ENCODE measurements around the gene FAXDC2.
"Not testable (repeated sequence)": the region's sequence is repeated elsewhere in the genome, so short reads cannot be mapped to it uniquely, and the experiment has no call there.

FAXDC2 gene

DNA sequence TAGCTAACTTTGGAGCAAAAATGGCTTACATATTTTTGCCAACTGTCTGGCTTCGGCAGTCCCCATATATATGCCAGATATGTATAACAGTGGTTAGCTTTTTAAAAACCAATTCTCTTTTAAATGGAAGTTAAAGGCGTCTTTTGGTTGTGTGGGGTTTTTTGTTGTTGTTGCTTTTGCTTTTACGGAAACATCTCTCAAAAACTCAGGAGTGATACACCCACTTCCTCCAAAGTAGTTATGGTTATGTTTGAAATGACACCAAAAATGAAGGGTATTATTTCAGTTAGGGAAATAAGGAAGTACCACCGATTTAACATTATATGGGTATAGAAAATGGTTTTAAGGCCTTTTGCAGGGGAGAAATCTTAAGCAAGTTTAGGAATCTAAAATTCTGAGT, 10.4 kb upstream of the FAXDC2 start:
- DNase-seq = no peak

DNA sequence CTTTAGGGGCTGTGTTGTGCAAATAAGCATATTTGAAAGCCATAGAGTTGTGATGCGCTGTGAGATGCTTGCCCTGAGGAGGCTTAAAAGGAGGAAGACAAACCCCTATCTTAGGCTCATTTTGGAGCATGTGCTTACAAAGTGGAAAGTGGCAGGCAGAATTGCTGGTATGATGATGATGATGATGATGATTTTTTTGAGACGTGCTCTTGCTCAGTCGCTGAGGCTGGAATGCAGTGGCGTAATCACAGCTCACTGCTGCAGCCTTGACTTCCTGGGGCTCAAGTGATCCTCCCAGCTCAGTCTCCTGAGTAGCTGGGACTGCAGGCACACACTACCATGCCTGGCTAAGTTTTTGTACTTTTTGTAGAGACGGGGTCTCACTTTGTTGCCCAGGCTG, 9.7 kb upstream of the FAXDC2 start:
- DNase-seq = no peak

- peak; percentile 22 for DNase-seq
Observed at GRCh38 chr5:154858972-154859871, 8.8 kb upstream of the FAXDC2 start.

- DNase-seq = peak; percentile 100
Observed at GRCh38 chr5:154858297-154858971, 8.0 kb upstream of the FAXDC2 start, which contains the start of gene CNOT8. Gene CNOT8 (plus strand): TSS chr5:154858627. CDS start chr5:154863279, 4,652 bp downstream.

DNA sequence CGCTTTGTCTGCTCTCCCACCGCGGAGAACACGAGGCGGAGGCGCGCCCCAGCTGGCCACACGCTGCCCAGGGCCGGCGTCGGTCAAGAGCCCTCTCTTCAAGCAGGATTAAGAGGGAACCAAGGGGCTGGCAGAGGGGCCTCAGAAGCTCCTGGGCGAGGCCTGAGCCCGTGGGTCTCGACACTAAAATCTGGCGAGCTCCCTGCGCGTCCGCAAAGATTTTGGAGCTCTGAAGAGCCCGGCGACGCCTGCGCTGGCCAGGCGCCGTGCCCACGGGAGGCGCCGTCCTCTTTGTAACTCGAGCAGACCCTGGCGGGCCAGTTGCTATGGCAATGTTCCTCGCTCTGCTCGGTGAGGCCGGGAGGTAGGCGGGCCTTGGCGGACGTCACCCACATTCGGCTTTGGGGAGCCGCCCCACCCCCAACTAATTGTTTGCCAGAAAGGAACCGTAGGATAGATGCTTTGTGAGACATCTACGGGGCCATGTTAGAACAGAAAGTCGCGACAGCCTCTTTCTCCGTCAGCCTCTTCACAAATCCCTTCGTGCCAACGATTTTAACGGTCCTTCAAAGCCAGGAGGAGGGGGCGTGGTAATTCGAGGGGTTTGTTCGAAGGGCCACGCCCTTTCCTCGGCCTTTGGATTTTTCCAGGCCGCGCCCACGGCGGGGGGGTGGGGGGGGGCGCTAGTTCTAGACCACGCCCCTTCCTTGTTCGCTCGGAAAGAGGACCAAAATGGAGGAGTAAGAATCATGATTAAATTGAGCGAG, 7.3 kb upstream of the FAXDC2 start:
- DNase-seq = peak; percentile 100

DNA sequence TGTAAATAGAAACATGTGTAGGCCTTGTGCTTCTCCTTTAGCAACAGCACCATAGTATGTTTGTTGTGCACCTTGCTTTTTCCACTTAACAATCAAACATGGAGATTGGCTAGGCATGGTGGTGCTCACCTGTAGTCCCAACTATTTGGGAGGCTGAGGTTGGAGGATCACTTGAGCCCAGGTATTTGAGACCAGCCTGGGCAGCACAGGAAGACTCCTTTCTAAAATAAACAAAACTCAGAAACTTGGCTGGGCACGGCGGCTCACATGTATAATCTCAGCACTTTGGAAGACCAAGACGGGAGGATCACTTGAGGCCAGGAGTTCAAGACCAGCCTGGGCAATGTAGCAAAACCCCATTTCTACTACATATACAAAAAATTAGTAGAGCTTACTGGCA, 948 bp upstream of the FAXDC2 start:
- DNase-seq = no peak

DNA sequence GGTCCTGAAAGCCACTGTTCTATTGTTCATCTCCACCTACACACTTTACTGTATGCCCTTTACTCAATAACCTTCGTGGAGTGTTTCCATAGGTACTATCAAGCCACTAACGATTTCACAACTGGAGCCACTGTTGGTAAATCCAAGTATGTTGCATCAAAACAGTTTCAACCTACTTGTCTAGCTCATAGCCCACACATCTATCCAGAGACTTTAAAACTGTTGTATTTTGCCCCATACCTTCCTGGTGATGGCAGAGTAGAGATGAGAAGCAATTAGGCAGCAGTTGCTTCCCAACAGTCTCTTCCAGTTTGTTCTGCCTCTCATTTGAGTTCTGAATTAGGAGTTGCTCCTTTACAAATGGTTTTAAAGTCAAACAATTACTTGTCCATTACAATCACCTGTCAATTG, 607 bp downstream of the FAXDC2 start:
- peak; percentile 19 for DNase-seq

- no peak for DNase-seq
Observed at GRCh38 chr5:154849264-154849785, 1.1 kb downstream of the FAXDC2 start.

- DNase-seq = no peak
Observed at GRCh38 chr5:154844809-154845208, 5.6 kb downstream of the FAXDC2 start.

DNA sequence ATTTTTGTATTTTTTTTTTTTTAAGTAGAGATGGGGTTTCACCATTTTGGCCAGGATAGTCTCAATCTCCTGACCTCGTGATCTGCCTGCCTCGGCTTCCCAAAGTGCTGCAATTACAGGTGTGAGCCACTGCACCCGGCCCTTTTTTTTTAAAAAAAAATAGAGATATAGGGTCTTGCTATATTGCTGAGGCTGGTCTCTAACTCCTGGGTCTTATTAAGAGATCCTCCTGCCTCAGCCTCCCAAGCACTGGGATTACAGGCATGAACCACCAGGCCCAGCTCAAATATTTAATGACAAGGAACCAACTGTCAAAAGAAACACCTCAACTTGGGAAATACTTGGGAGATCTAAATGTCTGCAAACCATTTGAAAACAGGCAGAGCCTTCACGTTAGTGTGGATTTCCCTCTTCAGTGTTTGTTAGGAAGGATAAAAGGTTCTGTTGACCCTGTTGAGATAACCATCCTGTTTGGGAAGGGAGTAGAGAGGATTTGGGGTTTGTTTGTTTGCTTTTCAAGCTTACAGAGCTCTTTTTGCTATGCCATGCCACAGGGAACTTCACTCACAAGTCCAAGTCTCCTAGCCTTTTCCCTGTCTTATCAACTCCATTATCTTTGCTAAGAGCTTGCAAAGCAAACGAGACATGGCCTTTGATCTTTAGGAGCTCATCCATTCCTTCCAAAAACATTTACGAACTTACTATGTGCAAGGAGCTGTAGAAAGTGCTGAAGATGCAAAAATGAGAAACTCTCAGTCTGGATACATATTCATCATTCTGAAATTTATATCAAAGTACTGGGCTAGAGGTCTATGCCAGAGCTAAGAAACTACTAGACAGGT, 7.5 kb downstream of the FAXDC2 start:
- DNase-seq = no peak

DNA sequence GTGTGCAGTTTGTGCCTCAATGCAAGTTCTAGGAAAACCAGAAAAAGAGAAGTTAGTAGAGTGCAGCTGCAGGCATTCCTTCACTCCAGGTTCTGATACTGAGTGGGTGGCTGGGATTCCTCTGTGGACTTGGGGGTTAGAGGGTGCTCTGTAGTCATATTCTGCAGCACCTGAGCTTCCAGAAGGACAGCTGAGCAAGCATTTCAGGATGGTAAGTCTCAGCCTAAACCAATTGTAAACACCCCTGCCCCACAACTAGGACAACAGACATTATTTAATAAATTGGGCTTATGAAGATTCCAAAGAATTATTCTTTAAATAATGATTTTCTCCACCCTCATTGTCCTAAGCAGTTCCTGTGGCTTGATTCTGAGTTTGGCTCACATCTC, 9.1 kb downstream of the FAXDC2 start:
- DNase-seq = no peak

- DNase-seq = no peak
Observed at GRCh38 chr5:154840435-154841272, 9.7 kb downstream of the FAXDC2 start.

DNA sequence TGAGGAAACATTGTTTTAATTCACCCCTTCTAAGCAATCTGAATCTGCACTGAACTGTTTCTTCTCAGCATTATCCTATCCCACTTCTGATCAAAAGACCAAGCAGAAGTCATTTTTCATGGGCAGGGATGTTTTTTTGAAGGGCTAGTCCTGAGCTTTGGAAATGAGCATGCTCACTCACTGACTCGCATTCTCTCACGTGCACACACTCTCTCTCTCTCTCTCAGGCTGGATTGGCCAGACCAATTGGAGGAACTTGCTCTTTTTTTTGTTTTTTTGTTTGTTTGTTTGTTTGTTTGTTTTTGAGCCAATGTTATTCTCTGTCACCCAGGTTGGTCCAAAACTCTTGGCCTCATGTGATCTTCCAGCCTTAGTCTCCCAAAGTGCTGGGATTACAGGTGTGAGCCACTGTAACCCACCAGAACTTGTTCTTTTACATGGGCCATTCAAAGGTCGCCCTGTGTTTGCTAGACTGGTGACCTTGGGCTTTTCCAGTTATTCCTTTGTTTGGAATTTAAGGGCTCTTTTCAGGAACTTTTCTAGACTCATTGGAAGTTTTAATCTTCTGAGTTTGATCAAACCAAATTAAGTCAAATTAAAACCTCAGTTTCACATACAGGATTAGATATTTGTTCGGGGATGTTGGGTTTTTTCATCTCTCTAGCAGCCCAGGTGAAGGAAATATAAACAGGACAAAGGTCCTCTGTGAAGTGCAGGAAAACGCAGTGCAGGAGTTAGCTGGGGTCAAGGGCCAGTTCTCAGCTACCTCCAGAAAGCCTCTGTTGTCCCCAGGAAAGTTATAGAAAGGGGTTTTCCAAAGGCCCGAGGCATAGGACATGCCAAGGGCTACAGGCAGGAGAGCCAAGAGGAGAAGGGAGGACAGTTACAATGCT, 13.1 kb downstream of the FAXDC2 start:
- DNase-seq = no peak

DNA sequence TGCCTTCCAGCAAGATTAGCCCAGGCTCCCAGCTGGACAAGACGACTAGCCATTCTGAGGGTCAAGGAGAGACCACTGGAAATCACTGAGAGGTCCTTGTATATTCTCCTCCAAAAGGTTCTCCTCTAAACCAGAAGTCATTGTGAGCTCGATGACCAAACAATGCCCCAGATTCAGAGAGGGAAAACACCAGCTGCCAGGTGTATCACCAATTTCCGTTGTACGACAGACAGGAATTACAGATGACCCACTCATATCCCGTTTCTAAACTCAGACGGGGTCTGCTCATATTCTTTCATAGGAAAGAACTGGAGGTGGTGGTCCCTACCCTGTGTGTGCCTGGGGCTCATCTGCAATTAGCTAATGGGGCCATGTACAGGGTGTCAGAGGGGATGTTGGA, 14.2 kb downstream of the FAXDC2 start:
- no peak for DNase-seq

DNA sequence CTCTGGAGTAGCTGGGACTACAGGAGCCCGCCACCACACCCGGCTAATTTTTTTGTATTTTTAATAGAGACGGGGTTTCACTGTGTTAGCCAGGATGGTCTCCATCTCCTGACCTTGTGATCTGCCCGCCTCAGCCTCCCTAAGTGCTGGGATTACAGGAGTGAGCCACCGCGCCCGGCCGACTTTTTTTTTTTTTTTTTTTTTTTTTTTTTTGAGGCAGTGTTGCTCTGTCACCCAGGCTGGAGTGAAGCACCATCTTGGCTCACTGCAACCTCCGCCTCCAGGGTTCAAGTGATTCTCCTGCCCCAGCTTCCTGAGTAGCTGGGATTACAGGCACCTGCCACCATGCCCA, 14.7 kb downstream of the FAXDC2 start:
- DNase-seq = not testable (repeated sequence)

- DNase-seq = no peak
Observed at GRCh38 chr5:154834053-154834452, 16.4 kb downstream of the FAXDC2 start.

- DNase-seq = not testable (repeated sequence)
Observed at GRCh38 chr5:154832804-154833203, 17.6 kb downstream of the FAXDC2 start.

GRCh38 chr5:154831451-154831850, 19.0 kb downstream of the FAXDC2 start:
- no peak for DNase-seq

GRCh38 chr5:154830596-154830995, 19.8 kb downstream of the FAXDC2 start:
- DNase-seq = no peak

DNA sequence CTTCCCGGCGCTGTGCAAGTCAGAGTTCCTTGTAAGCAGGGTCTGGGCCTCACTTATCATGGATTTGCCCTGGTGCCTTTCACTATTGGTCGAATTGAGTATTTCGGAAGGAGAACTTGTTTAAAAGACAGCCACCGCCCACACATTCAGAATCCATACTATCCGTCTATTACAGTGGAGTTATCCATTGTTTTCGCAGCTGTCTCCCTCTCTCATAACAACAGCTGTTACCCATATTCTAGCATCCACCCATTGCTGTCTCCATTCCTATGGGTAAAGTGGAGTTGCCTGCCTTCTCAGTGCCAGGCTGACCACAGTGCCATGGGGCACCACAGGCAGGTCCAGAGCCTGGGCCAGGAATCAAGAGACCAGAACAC, 20.2 kb downstream of the FAXDC2 start:
- DNase-seq = no peak
